GM19328 (cell line): ENCODE measurements around the gene SSBP4.

Source experiments
- ATAC-seq: cut with Tn5 transposase; IDR thresholded peaks from one replicate; pipeline ENCODE4 v1.9.1; 2021; ENCODE audit warnings: mild to moderate bottlenecking, moderate library complexity; ENCODE audit not compliant: unreplicated experiment

Gene SSBP4

GRCh38 chr19:18464646-18465045 lies 45.4 kb downstream of the SSBP4 start:
- no peak for ATAC-seq

- no peak for ATAC-seq
Observed at GRCh38 chr19:18465214-18465963, 46.2 kb downstream of the SSBP4 start.

GRCh38 chr19:18465964-18466339 lies 46.8 kb downstream of the SSBP4 start:
- ATAC-seq = no peak

GRCh38 chr19:18466354-18466753 lies 47.2 kb downstream of the SSBP4 start:
- ATAC-seq = no peak

GRCh38 chr19:18467978-18468377 lies 48.8 kb downstream of the SSBP4 start:
- no peak for ATAC-seq

- no peak for ATAC-seq
Observed at GRCh38 chr19:18468517-18468916, 49.3 kb downstream of the SSBP4 start.

- ATAC-seq = no peak
Observed at GRCh38 chr19:18469069-18469846, 50.1 kb downstream of the SSBP4 start.

- no peak for ATAC-seq
Observed at GRCh38 chr19:18470787-18471186, 51.6 kb downstream of the SSBP4 start.

- no peak for ATAC-seq
Observed at GRCh38 chr19:18473003-18473705, 54.0 kb downstream of the SSBP4 start.

GRCh38 chr19:18473706-18474087 lies 54.5 kb downstream of the SSBP4 start:
- no peak for ATAC-seq

GRCh38 chr19:18474366-18474887 lies 55.2 kb downstream of the SSBP4 start:
- ATAC-seq = no peak

- ATAC-seq = no peak
Observed at GRCh38 chr19:18475004-18475453, 55.8 kb downstream of the SSBP4 start.

GRCh38 chr19:18475762-18476331 lies 56.6 kb downstream of the SSBP4 start:
- ATAC-seq = no peak

GRCh38 chr19:18476507-18477041 lies 57.4 kb downstream of the SSBP4 start:
- no peak for ATAC-seq

- no peak for ATAC-seq
Observed at GRCh38 chr19:18477042-18477779, 58.0 kb downstream of the SSBP4 start.

GRCh38 chr19:18477974-18478373 lies 58.8 kb downstream of the SSBP4 start:
- ATAC-seq = no peak

- ATAC-seq = no peak
Observed at GRCh38 chr19:18478545-18479311, 59.5 kb downstream of the SSBP4 start.

GRCh38 chr19:18480006-18480691 lies 61.0 kb downstream of the SSBP4 start:
- no peak for ATAC-seq
